H1 (cell line): ENCODE data around the gene ZNF292. TPM values are rescaled to one million over a fixed set of nuclear protein-coding genes. Genes with fewer than 3 reads are reported as not detected.

ENCODE experiments used
- SUZ12 ChIP-seq: fragments of 200-600 bp; sonication (generic); IDR thresholded peaks from 2 replicates; pipeline ENCODE4 v1.6.1; 2012; ENCODE audit warnings: mild to moderate bottlenecking, inconsistent platforms, low read length, moderate library complexity, mixed read lengths
- polyA plus RNA-seq, 7 experiments: library from polyadenylated mRNA; depleted of rRNA in 3 of 7; stranded (reverse) in 5 of 7; unstranded in 2 of 7; fragments of >200 nt in 5 of 7; fragments of 200-250 nt in 2 of 7; gene quantifications; 1 replicate in 5 of 7; 2 replicates in 1 of 7; 4 replicates in 1 of 7; pipeline versions ENCODE4 v1.2.1 to v1.2.3, GENCODE V29; 2011 to 2013; ENCODE audit warnings: missing spikeins in 2 of 7, mixed read lengths in 2 of 7
- total RNA-seq: library from RNA; stranded (reverse); fragmentation: NEBNext Ultra II Directional; extraction: Animal tissue kit (Norgen Biotek cat#: 25700); gene quantifications from 2 replicates; pipeline ENCODE4 v1.2.1, GENCODE V29; 2021

The ZNF292 gene
- total and polyA plus RNA-seq, 2 of the 8 experiments (the other 6 are each of a cell fraction or from before 2014, with no cell fraction given), result 6.8 to 44.2 TPM

GRCh38 chr6:87124074-87124473 lies 31.3 kb upstream of the ZNF292 start (continued):
- TF ChIP-seq SUZ12, result no peak
- TF ChIP-seq, all 59 proteins: peak for 0
